Nephron (organoid): ENCODE data around the gene FTO.

Experiments used
- H3K27ac Mint-ChIP-seq, 3 experiments: 2 replicates each; pipeline ENCODE4 v1.8.0; 2020; ENCODE audit warnings: mixed read lengths in 3 of 3, mild to moderate bottlenecking in 2 of 3, moderate library complexity in 1 of 3
- H3K27me3 Mint-ChIP-seq: 2 replicates; pipeline ENCODE4 v1.8.0; 2021; ENCODE audit warnings: low read depth, mild to moderate bottlenecking, moderate library complexity, mixed read lengths
- H3K36me3 Mint-ChIP-seq: 2 replicates; pipeline ENCODE4 v1.8.0; 2020; ENCODE audit warnings: low read depth, mixed read lengths
- H3K4me1 Mint-ChIP-seq: 2 replicates; pipeline ENCODE4 v1.8.0; 2020; ENCODE audit warnings: mixed read lengths
- H3K4me3 Mint-ChIP-seq, 3 experiments: 2 replicates each; pipeline ENCODE4 v1.8.0; 2020; ENCODE audit warnings: mild to moderate bottlenecking in 3 of 3, mixed read lengths in 3 of 3, moderate library complexity in 2 of 3
- H3K9me3 Mint-ChIP-seq: 2 replicates; pipeline ENCODE4 v1.8.0; 2020; ENCODE audit warnings: mixed read lengths
- TF ChIP-seq, protein P1 (sequence below), 3 experiments: fragments of 200-600 bp; sonication (generic); IDR thresholded peaks; one replicate each; pipeline ENCODE4 v1.5.0; 2021; ENCODE audit warnings: antibody characterized with exemption in 3 of 3; ENCODE audit not compliant: unreplicated experiment in 3 of 3

Gene FTO

DNA sequence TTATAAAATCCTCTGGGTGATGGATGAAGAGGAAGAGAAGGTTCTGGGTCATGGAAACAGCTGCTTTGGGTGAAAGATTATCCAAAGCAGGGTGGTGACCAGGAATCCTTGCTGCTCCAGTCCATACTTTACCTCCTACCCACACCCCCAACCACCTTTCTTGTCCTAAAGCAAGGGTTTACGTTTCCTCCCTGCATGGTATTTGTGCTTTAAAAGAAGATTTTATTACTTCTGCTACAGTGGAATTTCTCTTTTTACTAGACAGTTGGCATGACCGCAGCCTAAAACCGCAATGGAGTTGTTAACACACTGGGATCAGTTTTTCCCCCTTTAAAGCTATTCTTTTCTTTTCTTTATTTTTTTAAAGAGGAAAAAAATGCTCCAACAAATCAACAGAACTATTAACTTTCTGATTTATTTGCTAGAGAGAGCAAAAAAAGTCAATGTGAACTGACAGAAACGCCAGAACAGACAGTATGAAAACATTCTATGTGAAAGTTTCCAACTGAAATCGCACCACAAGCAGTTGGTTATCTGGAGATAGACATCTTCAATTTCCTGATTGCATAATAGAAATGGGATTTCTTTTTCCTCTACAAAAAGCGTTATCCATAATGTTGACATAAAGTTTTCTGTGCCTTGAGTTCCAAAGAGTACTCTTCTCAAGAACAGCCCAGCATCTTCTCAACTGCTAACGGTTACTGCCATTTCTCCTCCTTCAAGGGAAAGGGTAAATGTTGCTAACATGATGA lies 346.7 kb downstream of the FTO start:
- H3K4me3 Mint-ChIP-seq: no peak overlapping the region
- no peaks in the 10 kb centered on the region for H3K27me3 Mint-ChIP-seq
- TF ChIP-seq, protein P1, sequence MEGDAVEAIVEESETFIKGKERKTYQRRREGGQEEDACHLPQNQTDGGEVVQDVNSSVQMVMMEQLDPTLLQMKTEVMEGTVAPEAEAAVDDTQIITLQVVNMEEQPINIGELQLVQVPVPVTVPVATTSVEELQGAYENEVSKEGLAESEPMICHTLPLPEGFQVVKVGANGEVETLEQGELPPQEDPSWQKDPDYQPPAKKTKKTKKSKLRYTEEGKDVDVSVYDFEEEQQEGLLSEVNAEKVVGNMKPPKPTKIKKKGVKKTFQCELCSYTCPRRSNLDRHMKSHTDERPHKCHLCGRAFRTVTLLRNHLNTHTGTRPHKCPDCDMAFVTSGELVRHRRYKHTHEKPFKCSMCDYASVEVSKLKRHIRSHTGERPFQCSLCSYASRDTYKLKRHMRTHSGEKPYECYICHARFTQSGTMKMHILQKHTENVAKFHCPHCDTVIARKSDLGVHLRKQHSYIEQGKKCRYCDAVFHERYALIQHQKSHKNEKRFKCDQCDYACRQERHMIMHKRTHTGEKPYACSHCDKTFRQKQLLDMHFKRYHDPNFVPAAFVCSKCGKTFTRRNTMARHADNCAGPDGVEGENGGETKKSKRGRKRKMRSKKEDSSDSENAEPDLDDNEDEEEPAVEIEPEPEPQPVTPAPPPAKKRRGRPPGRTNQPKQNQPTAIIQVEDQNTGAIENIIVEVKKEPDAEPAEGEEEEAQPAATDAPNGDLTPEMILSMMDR (IDR thresholded peaks at IDR 0.05; ENCODE audit: unreplicated experiment in 3 of 3): no peak
- peaks cover 22% of the 10 kb centered on the region for H3K4me1 Mint-ChIP-seq
- peaks cover 4% of the 10 kb centered on the region for H3K9me3 Mint-ChIP-seq
- H3K27ac Mint-ChIP-seq: no peak overlapping the region
- peaks cover 4% of the 10 kb centered on the region for H3K36me3 Mint-ChIP-seq

DNA sequence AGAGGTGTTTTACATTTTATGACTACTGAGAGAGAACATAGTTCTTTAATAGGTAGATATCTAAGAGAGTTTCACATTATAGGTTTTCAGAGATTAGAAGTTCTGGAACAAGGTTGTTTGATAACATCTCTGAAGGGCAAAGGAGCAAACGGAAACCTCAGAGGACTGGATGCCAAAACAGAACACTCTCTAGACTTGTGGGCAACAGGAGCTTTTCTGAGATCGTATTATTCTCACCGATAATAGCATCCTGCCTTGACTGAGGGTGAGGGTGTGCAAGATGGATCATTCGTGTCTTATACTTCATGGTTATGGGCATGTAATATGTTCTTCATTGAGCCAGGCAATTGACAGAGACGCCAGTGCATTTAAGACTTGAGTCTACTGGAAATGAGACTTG lies 347.9 kb downstream of the FTO start:
- H3K9me3 Mint-ChIP-seq: peaks cover 4% of the 10 kb centered on the region
- peaks cover 22% of the 10 kb centered on the region for H3K4me1 Mint-ChIP-seq
- H3K27me3 Mint-ChIP-seq: no peaks in the 10 kb centered on the region
- TF ChIP-seq, protein P1 (IDR thresholded peaks at IDR 0.05; ENCODE audit: unreplicated experiment in 3 of 3): no peak
- H3K27ac Mint-ChIP-seq: no peak overlapping the region
- H3K4me3 Mint-ChIP-seq: no peak overlapping the region
- H3K36me3 Mint-ChIP-seq: peaks cover 9% of the 10 kb centered on the region

DNA sequence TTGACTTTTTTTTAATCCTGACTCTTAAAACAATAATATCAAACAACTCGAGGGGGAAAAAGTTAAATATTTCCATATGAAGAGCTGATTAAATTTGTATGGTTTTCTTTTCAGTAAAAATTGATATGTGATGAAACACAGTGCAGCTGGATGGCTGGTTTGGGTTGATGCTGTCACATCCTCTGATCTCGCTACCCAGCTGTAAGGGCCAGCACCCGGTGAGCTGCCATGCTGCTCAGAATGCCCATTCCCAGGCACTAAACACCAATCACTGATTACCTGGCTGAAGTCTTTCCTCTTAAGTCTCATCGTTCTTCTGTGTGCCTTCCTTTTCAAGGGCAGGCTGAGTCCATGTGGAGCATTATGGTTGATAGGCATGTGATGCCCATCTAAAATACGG lies 348.3 kb downstream of the FTO start:
- Mint-ChIP-seq H3K4me3 (no peak overlapping the region), H3K36me3 (peaks cover 12% of the 10 kb centered on the region), H3K27me3 (no peaks in the 10 kb centered on the region), H3K4me1 (peaks cover 22% of the 10 kb centered on the region), H3K9me3 (peaks cover 4% of the 10 kb centered on the region), H3K27ac (no peak overlapping the region)
- TF ChIP-seq, protein P1 (IDR thresholded peaks at IDR 0.05; ENCODE audit: unreplicated experiment in 3 of 3): no peak

DNA sequence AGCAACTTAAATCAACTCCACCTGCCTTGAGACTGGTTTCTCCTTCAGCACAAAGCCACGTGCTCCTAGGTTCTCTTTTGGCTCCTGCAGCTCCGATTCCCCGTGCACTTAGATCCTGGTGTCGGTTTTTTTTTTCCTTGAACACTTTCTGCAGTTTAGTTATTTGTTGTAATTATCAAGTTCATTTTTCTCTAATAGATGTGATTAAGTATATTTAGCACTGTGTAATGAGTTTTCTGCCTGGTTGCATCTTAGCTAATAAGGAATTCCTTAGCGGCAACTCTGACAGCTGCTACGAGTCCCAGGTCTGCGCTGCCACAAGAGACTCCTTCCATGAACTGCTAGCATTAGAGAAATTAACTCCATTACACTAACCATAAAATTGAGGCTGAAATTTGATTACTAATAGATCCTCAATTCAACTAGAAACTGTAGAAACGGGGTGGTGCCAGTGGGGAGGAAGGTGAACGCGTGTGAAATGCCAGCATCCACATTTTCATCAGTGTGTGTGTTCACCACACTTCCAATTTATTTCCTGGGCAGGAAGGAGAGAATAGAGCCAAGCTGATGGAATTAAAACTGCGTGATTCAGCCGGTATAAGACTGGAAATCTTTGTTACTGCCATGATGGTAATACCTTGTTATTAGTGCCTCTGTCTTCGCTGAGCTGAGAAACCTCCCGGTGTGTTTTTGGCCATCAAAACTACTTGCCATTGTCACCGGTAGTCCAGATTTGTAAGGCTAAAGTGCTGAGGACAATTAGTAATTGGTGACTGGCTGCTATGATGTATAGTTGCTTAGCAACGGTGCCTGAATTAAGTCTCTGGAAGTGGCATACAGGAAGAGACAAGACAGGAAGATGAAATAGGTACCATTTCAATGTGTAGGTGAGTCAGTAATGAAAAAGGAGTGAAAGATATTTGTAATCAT lies 350.2 kb downstream of the FTO start:
- H3K27me3 Mint-ChIP-seq: no peaks in the 10 kb centered on the region
- H3K27ac Mint-ChIP-seq: no peak overlapping the region
- peaks cover 12% of the 10 kb centered on the region for H3K36me3 Mint-ChIP-seq
- no peak overlapping the region for H3K4me3 Mint-ChIP-seq
- peaks cover 14% of the 10 kb centered on the region for H3K4me1 Mint-ChIP-seq
- TF ChIP-seq, protein P1 (IDR thresholded peaks at IDR 0.05; ENCODE audit: unreplicated experiment in 3 of 3): no peak
- no peaks in the 10 kb centered on the region for H3K9me3 Mint-ChIP-seq

DNA sequence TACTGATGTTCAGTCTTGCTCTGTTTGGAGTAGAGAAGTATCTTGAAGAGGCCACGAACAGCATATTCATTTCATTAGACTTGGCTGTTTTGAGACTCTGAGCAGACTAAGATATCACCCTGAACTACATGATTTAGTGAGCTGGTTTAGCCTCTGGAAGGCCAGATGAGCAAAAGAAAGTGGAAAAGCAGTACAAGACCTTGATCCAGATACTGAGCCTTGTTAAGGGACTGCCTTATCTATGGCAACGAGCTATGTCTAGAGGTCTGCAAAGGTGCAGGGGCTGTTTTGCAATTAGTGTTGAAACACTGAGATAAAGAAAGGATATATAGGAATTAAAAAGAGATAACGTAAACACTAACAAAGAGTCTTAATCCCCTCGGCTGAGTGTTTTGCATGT lies 351.2 kb downstream of the FTO start:
- Mint-ChIP-seq H3K4me1 (peaks cover 4% of the 10 kb centered on the region), H3K4me3 (no peak overlapping the region), H3K27me3 (no peaks in the 10 kb centered on the region), H3K27ac (no peak overlapping the region), H3K36me3 (peaks cover 12% of the 10 kb centered on the region), H3K9me3 (no peaks in the 10 kb centered on the region)
- TF ChIP-seq, protein P1 (IDR thresholded peaks at IDR 0.05; ENCODE audit: unreplicated experiment in 3 of 3): no peak
